Stimulated activated CD4-positive, alpha-beta T cell treated with anti-CD3 and anti-CD28 coated beads, Interleukin-12 subunit alpha, Interleukin-12 subunit beta, amount 100 ng/mL, for 4 hours (primary cell): ENCODE measurements around the gene STRN.
"Not testable (repeated sequence)": the region's sequence is repeated elsewhere in the genome, so short reads cannot be mapped to it uniquely, and the experiment has no call there.

Source experiments
- DNase-seq: peaks from one replicate; pipeline ENCODE4 v3.0.0-alpha.2; 2020

The STRN gene

DNA sequence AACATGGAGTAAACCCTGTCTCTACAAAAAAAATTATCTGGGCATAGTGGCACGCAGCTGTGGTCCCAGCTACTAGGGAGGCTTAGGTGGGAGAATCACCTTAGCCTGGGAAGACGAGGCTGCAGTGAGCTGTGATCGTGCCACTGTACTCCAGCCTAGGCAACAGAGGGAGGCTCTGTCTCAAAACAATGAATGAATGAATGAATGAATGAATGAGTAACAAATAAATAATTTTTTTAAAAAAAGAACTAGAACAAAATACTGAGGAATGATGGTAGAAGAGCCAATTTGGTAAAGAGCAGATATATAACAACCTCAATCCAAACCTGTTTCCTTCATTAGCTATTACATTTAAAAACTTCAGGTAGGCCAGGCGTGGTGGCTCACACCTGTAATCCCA is 60.1 kb downstream of the STRN start:
- no peak for DNase-seq

DNA sequence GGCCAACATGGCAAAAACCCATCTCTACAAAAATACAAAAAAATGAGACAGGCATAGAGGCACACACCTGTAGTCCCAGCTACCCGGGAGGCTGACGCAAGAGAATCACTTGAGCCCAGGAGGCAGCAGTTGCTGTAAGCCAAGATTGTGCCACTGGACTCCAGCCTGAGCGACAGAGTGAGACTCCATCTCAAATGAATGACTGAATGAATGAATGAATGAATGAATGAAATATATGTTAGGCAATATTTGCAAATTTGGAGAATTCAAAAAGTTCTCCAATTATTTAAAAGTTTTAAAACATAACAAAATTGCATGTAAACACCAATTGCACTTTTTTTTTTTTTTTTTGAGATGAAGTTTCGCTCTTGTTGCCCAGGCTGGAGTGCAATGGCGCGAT is 61.7 kb downstream of the STRN start:
- no peak for DNase-seq

DNA sequence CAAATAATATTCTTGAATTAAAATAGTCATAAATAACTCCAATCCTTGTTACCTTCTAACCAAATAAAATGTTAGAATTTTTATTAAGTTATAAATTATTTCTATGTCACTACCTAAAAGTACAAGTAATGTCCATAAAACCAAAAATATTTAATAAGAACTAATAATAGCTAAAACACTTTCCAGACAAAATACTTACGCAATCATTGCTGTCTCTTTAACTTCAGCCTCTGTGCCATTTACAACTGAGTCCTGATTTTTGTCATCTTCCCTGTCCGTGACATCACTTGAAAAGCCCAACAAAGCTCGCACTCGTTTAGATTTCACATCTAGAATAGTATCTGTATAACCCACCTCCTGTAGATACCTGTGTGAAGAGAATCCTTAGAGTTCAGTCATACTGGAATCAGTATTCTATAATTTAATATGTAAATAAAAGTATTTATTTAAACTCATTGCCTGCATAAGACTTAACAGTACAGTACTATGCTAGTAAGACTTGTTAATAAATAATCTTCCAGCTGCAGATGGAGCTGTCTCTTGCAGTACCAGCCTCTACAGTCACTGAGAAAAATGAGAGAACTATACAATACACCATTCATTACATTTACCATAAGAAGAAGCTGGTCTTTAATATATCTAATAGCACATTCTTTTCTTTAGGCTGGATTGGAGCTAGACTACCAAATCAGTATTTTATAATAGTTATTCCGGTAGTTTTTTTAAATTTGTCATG is 63.8 kb downstream of the STRN start:
- DNase-seq, result no peak

DNA sequence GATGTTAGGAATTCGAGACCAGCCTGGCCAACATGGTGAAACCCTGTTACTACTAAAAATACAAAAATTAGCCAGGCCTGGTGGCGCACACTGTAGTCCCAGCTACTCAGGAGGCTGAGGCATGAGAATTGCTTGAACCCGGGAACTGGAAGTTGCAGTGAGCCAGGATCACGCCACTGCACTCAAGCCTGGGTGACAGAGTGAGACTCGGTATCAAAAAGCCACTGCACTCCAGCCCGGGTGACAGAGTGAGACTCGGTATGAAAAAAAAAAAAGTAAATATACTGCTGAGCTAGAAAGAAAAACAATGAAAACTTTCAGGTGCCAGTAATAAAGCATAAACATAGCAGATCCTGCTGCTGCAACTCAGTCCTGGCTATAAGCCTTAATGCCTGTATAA is 73.5 kb downstream of the STRN start:
- DNase-seq, result no peak

DNA sequence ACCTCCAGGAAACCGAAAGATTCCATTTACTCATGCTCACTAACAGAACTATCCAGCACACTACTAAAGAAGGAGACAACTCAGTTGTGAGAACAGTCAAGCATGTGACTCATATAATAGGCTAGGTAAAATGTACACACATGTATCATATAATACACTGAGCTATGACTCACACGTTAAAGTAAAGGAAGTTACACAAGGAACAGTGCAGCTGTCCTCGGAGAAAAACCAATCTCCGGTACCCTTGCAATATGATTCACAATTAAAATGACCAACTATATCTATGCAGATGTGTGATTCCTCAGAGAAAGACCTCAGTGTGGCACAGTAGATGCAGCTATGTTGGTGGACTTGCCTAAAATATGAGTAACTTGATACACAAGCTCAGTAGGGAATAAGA is 76.5 kb downstream of the STRN start:
- no peak for DNase-seq

DNA sequence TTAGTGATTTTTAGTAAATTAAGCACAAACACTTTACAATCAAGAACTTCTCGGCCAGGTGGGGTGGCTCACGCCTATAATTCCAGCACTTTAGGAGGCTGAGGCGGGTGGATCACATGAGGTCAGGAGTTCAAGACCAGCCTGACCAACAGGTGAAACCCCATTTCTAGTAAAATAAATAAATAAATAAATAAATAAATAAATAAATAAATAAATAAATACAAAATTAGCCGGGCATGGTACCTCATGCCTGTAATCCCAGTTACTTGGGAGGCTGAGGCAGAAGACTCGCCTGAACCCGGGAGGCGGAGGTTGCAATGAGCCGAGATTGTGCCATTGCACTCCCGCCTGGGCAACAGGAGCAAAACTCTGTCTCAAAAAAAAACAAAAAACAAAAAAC is 79.2 kb downstream of the STRN start:
- not testable (repeated sequence) for DNase-seq

DNA sequence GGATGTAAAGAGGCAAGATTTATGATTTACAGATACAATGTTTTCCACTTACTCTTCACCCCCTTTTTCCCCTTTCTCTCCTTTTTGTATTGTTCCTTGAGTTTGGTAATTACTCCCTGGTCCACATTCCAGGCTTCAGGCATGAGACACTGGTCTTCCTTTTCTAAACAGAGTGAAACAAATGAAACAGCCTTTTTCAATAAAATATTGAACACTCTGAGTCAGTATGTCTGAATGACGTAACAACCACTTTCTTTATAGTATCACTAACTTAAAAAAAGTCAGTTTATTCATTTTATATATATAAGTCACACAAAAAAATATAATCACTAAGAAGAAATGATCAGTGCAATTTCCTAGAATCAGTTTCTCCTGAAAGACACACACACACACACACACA is 79.7 kb downstream of the STRN start:
- no peak for DNase-seq

DNA sequence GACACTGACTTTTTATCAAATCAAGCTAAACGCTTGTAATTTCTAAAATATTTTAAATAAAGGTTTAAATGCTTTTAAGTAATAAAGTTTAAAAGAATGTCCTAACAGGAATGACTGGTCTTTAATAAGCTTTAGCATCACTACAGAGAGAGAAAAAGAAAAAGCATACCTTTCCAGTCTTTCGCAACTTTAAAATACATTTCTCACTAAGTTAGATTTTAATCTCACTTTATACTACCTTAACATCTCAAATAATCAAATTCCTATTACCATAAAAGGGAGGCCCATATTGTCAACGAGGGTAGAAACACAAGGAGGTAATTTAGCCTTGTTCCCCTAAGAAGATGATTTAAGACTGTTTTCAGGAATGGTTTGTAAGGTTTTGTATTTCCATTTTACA is 80.7 kb downstream of the STRN start:
- no peak for DNase-seq

DNA sequence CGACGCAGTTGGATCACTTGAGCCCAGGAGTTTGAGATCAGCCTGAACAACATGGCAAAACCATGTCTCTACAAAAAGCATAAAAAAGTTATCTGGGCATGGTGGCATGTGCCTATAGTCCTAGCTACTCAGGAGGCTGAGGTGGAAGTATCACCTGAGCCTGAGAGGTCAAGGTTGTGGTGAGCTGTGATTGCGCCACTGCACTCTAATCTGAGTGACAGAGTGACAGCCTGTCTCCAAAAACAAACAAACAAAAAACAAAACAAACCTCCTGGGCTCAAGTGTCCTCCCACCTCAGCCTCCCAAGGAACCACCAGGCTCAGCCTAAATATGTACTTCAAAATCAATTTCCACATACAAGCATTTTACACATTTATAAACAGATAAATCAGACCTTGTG is 83.8 kb downstream of the STRN start:
- DNase-seq, result no peak

DNA sequence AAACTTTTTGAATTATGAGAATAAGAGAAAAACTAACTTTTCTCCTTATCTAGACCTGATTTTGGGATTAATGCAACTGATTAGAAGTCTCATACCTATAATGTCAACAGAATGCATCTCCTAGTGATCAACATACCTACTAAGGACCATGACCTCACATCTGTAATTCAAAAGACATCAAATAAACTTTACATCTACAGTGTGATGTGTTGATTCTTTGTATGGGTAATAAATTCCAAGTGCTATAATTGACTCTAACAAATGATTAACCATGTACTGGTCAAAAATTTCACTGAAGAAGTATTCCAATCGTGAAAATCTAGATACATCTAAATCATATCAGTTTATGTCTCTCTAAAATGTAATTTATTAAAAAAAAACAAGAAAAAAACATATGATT is 84.5 kb downstream of the STRN start:
- no peak for DNase-seq

DNA sequence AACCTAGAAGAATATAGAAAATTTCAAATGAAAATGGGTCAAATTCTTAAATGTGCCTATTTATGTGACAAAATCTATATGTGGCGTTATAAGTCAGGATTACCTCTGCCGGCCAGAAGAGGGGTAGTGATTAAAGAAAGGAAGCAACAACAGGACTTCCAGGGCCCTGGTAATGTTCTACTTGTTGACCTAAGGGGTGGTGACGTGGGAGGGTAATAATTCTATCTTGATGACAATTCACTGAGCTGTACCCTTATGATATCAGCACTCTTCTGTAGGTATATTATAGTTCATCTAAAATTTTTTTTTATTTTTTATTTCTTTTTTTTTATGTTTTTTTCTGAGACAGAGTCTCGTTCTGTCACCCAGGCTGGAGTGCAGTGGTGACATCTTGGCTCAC is 87.9 kb downstream of the STRN start:
- no peak for DNase-seq

DNA sequence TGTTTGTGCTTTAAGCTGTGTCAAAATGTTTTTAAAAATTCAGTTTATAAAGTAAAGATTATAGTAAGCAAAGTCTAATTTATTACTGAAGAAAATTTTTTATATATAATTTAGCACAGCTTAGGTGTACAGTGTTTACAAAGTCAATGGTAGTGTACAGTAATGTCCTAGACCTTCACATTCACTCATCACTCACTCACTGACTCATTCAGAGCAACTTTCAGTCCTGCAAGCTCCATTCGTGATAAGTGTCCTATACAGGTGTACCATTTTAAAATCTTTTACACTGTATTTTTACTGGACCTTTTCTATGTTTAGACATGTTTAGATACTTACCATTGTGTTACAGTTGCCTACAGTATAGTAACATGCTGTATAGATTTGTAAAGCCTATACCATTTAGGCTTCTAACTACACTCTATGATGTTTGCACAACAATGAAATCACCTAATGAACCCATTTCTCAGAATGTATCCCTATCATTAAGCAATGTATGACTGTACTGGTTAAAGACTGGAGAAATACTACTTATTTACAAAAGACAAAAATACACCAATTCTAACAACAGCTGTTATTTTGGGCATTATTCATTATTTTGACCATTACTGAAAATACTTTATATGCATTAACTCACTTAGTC is 95.1 kb downstream of the STRN start:
- DNase-seq, result no peak

DNA sequence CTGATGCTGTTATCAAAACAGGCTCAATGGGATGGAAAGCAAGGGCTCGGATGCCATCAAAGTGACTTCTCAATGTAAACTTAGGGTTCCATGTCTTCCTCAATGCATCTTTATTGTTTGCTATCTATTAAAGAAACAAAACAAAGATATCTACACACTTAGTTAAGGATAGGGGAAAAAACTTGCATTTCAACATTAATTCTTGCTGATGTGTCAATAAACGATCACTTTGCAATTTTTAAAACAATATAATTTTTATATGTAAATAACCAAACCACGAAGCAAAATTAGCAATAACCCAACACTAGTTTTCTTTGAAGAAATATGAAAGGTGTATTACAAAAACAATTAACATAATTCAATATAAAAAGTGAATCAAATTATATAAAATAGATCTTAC is 96.7 kb downstream of the STRN start:
- DNase-seq, result no peak

DNA sequence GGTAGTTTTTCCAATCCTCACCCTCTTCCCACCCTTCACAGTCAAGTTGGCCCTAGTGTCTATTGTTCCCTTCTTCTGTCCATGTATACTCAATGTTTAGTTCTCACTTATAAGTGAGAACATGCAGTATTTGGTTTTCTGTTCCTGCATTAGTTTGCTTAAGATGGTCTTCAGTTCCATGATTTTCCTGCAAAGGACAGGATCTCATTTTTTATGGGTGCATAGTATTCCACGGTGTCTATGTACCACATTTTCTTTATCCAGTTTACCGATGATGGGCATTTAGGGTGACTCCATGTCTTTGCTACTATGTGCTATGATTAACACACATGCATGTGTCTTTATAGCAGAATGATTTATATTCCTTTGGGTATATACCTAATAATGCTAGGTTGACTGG is 104.4 kb downstream of the STRN start:
- DNase-seq, result no peak

DNA sequence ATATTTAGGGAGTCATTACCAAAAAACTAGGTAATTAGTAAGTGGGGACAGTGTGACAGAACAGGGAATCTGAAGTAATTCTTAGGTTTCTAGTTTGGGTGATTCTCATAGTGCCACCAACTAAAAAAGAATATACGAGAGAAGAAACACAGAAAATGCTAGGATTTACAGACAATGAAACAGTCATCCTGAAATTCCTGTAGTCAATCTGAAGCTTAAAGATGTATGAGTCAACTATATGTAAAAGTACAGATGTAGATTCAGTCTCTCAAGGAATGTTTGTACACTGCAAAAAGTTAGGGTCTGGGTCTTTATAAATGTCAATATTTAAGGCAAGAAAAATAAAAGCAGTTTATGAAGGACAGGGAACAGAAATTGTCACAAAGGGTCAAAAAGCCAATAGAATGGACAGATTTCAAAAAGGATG is 107.0 kb downstream of the STRN start:
- no peak for DNase-seq

DNA sequence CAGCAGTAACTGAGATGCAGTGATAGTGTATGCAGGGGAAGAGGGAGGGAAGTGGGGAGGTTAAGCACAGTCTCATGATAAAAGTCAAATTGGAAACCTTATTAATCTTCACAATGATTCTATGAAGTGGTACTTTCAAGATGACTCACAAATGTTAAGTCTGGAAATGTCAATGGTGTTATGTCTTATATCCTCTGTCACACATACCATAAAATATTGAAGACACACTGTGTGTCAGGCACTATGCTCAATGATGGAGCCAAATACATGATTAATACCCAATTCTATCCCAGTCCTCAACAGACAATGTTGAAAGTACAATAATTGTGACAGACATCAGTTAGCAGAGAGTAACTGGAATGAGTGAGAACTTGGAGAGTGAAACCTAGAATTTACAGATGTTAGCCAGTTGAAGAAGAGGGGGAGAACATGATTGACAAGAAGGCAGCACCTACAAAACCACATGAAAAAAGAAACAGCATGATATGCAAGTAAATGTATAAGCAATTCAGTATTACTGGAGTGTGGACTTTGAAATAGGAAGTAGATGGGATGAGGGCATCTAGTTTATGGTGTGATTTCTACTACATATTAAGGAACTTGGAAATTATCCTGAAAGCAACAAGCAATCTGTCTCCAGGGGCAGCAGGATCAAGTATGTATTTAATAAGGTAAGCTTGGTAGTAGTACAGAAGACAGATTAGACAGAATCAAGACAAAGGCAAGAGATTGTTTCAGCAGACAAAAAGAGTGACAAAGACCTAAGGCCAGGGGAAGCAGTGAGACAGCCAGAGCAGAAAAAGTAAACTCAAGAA is 107.6 kb downstream of the STRN start:
- DNase-seq, result no peak

DNA sequence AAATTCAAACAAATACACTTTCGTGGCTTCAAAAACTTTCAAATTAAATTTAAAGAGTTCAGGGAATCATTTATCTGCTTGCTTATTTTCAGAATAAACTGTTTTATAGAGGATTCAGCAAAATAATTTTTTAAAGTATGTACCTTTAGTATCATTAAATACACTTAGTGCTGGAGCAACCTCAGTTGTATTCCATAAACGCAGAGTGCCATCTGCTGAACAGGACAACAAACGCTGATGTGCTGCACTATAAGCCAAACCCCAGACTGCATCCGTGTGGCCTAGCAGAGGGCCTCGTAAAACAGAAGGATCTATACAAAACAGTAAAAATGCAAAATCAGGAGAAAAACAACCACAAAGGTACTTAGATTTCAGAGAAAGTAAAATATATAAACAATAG is 108.6 kb downstream of the STRN start:
- no peak for DNase-seq

DNA sequence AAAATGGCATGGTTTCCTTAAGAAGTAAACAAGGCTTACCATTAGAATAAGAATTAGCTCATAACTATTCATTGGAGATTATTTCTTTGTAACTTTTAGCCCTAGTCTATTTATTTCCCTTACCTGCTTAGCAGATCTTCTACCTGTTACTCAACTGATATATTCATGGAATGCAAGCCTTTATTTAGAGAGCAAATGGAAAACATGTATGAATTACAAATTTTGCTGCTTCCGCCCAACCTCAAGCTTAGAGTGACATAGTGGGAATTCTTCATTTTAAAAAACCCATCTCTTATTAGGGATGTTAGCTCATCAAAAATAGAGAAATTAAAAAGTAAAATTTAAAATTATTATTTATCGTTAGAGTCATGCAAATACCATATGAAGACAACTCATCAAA is 110.9 kb downstream of the STRN start:
- DNase-seq, result no peak

DNA sequence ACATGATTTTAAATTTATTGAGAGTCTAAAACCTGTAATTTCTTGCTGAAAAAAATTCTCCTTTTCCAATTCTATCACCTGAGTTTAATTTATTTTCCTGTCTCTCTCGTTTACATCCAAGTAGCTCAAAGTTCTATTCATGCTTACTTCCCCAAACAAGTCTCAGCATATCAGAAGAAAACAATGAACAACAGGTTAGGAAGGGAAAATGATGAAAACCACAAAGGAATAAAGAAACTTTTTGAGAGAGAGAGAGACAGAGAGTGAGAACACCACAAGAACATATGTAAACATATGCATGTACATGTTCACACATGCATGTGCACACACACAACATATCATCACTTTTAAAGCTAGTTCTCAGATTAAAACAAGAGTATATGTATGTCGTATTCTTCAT is 112.1 kb downstream of the STRN start:
- DNase-seq, result no peak

DNA sequence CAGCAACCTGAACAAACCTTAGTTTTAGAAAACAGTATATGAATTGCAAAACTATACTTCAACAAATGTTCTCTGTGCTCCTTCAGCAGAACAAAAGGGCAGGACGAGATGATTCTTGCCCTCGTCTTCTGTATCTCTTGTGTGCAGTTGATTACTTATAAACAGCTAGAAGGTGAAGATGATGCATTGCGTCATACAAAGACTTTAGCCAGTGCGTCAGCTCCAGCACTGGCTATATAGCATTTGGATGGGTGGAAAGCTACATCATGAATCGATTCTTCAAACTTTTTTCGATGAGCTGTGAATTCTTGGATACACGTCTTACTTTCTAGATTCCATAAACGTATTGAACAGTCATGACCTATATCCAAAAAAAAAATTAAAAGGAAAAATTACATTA is 117.1 kb downstream of the STRN start:
- DNase-seq, result no peak

DNA sequence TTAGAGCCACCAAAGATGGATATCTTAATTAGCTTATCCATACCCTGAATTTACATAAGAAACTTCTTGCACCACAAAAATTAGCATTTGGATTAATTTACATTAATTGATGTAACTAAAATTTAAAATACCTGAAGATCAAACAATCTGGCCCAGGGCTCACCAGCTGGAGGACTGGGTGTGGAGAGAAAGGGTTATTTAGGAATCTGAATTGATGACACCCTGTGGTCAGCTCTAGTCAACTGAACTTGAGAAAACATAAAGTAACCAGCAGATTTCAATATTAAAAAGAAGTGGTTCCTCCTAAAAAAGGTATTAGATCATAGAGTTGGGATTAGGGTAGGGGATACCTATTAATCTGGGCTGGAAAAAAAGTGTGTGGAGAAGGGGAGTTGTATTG is 122.5 kb downstream of the STRN start:
- DNase-seq, result no peak

DNA sequence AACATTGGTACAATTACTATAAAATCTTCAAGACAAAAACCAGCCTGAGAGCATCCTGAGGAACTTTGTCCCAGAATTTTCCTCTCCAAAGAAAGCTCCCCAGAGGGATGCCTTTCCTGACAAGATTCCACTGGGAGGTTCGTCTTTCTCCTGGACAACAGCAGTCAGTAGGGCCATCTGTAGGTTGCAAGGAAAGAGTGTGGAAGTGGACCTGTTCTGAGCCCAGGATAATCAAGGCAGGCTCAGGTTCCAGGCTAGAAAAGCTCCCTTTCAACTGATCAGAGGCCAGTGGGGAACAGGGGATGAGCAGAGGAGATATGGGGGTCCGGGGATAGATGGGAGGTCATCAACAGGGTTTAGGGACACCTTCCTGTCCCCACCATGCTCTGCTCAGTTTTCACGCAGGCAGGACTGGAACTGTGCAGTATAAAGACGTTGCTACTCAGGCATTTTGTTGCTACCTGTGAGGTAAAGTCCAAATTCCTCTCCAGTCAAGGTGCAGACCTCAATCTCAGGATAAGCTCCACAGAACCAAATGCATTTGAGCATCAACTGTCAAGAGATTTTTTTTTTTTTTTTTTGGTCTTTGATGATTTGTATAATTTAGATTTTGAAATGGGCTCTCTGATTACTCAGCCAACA is 126.2 kb downstream of the STRN start:
- DNase-seq, result no peak

DNA sequence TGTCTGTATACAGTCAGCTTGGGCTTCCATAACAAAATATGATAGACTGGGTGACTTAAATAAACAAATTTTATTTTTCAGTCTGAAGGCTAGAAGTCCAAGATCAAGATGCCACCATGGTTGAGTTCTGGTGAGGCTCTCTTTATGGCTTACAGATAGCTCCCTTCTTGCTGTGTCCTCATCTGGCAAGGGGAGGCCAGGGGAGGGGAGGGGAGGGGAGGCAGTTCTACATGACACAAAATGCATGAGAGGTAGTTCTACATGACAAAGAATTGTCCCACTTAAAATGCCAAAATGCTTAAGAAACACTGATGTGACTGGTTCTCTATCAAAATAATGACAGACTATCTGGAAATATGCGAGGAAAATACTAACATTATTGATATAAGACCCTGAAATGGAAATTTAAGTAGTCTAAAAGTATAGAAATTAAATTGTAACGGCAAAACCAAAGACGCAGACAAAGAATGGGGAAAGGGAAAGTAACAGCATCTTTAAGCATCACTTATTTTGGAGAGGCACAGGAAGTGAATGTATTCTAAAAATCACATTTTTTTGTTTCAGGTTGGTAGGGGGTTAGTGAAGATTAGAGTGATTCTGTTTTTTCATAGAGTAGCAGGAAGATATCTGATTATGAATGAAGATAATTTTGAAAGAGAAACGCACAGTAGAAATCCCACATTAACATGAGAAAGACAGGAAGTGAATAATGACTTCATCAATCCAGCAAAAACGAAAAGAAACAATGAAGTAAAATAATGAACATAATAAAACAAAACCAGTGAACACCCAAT is 131.4 kb downstream of the STRN start:
- DNase-seq, result no peak
